Bronchial epithelial cell (primary cell): Measurements from ENCODE around the gene DMD. TPM values are rescaled to one million over a fixed set of nuclear protein-coding genes. Genes with fewer than 3 reads are reported as not detected.
A peak's percentile ranks its signal among the peaks of the same experiment; 100 is the strongest.

Source experiments
- DNase-seq: peaks from one replicate; pipeline ENCODE4 v3.0.0-alpha.2; 2010; ENCODE audit warnings: low read depth
- FAIRE-seq: peaks from 2 replicates; lab custom pipeline; 2011; peaks lifted over from hg19 to GRCh38; lab: Jason Lieb, UNC
- H3K27me3 ChIP-seq: 2 replicates; pipeline ENCODE4 v1.5.1; 2011; ENCODE audit warnings: low read length; ENCODE audit not compliant: control insufficient read depth, insufficient read depth
- H3K36me3 ChIP-seq: 2 replicates; pipeline ENCODE4 v1.5.1; 2011; ENCODE audit warnings: low read length; ENCODE audit not compliant: control insufficient read depth, insufficient read depth
- H3K4me3 ChIP-seq: 2 replicates; pipeline ENCODE4 v1.5.1; 2011; ENCODE audit warnings: mild to moderate bottlenecking, low read depth, low read length, control low read depth
- total RNA-seq: library from RNA; depleted of rRNA; stranded (reverse); fragments of >200 nt; gene quantifications from 2 replicates; pipeline ENCODE4 v1.2.1, GENCODE V29; 2014
- TF ChIP-seq, protein P1 (sequence below): IDR thresholded peaks from 2 replicates; pipeline ENCODE4 v1.5.1; 2011; ENCODE audit warnings: mild to moderate bottlenecking, moderate library complexity, low read length, control low read depth, inconsistent platforms; ENCODE audit not compliant: insufficient read depth, severe bottlenecking

The DMD gene
- total RNA-seq, 1 donor from 2014 or later: 4.5 TPM

GRCh38 chrX:31227250-31227649 is 1984.1 kb downstream of the DMD start:
- FAIRE-seq: no peak
- Histone ChIP-seq H3K27me3 (no peaks in the 10 kb centered on the region), H3K4me3 (no peak overlapping the region), H3K36me3 (no peaks in the 10 kb centered on the region)
- TF ChIP-seq, protein P1, sequence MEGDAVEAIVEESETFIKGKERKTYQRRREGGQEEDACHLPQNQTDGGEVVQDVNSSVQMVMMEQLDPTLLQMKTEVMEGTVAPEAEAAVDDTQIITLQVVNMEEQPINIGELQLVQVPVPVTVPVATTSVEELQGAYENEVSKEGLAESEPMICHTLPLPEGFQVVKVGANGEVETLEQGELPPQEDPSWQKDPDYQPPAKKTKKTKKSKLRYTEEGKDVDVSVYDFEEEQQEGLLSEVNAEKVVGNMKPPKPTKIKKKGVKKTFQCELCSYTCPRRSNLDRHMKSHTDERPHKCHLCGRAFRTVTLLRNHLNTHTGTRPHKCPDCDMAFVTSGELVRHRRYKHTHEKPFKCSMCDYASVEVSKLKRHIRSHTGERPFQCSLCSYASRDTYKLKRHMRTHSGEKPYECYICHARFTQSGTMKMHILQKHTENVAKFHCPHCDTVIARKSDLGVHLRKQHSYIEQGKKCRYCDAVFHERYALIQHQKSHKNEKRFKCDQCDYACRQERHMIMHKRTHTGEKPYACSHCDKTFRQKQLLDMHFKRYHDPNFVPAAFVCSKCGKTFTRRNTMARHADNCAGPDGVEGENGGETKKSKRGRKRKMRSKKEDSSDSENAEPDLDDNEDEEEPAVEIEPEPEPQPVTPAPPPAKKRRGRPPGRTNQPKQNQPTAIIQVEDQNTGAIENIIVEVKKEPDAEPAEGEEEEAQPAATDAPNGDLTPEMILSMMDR: no peak
- DNase-seq: no peak

DNA sequence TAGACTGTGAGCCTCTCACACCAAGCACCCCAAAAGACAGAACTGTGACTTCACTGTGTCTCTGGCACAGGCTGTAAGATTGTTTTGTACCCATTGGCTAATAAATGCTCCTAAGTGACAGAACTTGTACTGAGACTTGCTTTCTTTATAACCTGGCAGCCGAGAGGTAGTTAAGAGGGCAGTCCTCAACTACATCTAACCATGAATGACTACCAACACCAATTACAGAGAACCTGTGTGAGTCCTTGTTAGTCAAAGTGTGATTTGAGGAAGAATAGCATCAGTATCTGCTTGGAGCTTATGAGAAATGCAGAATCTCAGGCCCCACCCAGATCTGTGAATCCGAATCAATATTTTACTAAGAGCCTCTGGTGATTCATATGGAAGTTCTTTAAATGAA is 1985.5 kb downstream of the DMD start:
- FAIRE-seq: no peak
- H3K4me3 ChIP-seq: no peak overlapping the region
- no peak for DNase-seq
- no peaks in the 10 kb centered on the region for H3K27me3 ChIP-seq
- no peaks in the 10 kb centered on the region for H3K36me3 ChIP-seq
- TF ChIP-seq, protein P1: no peak

DNA sequence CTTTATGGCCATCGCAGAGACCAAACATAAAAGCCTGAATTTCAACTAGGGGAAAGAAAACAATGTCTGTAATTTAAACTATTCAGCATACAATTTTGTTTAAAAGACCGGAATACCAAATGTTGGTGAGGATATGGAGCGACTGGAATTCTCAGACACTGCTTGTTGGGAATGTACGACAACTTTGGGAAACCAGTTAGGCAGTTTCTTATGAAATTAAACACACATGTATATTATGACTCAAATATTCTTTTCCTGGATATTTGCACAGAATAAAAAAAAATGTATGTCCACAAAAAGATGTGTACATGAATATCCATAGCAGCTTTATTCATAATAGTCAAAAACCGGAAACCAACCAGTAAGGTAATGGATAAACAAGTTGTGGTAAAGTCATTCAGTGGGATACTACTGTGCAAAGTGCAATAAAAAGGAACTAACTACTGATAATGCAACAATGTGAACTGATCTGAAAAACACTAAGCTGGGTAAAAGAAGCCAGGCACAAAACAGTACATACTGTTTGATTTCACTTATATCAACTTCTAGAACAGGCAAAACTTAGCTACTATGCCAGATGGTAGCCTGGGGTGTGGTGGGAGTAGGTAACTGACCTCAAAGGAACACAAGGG is 1986.9 kb downstream of the DMD start:
- Histone ChIP-seq H3K4me3 (no peak overlapping the region), H3K27me3 (no peaks in the 10 kb centered on the region), H3K36me3 (no peaks in the 10 kb centered on the region)
- DNase-seq: peak; percentile 70
- TF ChIP-seq, protein P1: no peak
- FAIRE-seq: no peak

GRCh38 chrX:31223817-31224216 is 1987.5 kb downstream of the DMD start:
- FAIRE-seq: no peak
- H3K4me3 ChIP-seq: no peak overlapping the region

GRCh38 chrX:31222946-31223345 is 1988.4 kb downstream of the DMD start:
- FAIRE-seq (no peak), DNase-seq (no peak)
- H3K36me3 ChIP-seq: no peaks in the 10 kb centered on the region
- no peak overlapping the region for H3K4me3 ChIP-seq
- TF ChIP-seq, protein P1: no peak
- no peaks in the 10 kb centered on the region for H3K27me3 ChIP-seq

More at GRCh38 chrX:31223817-31224216, 1987.5 kb downstream of the DMD start:
- no peaks in the 10 kb centered on the region for H3K27me3 ChIP-seq
- DNase-seq: peak; percentile 85
- TF ChIP-seq, protein P1: no peak
- no peaks in the 10 kb centered on the region for H3K36me3 ChIP-seq

GRCh38 chrX:31219174-31219573 is 1992.2 kb downstream of the DMD start:
- H3K4me3 ChIP-seq: no peak overlapping the region
- no peaks in the 10 kb centered on the region for H3K36me3 ChIP-seq
- no peak for DNase-seq
- no peaks in the 10 kb centered on the region for H3K27me3 ChIP-seq
- no peak for FAIRE-seq
- TF ChIP-seq, protein P1: no peak
